GM21528 (cell line): ENCODE data around the gene RTN4.

Source experiments
- ATAC-seq: cut with Tn5 transposase; IDR thresholded peaks from one replicate; pipeline ENCODE4 v1.9.1; 2021; ENCODE audit warnings: mild to moderate bottlenecking, moderate library complexity; ENCODE audit not compliant: unreplicated experiment, low FRiP score

The RTN4 gene

GRCh38 chr2:55043841-55044240, 6.4 kb downstream of the RTN4 start:
- no peak for ATAC-seq

GRCh38 chr2:55038428-55038827, 11.8 kb downstream of the RTN4 start:
- ATAC-seq: no peak

- ATAC-seq: no peak
Measured at GRCh38 chr2:55035716-55036115, 14.5 kb downstream of the RTN4 start.

DNA sequence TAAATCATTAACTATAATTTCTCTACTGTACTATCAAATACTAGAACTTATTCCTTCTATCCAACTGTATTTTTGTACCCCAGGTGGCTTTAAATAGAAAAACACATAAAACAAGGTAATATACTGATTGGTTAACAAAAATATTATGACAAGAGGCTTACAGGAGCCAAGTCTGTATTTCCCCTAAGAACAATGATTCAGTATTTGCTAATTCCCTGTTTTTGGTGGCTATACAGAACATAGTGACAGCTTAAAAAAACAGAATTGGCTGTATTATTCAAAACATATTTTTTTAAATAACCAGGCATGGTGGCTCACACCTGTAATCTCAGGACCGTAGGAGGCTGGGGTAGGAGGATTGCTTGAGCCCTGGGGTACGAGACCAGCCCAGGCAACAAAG, 16.3 kb downstream of the RTN4 start:
- no peak for ATAC-seq

- ATAC-seq: peak; percentile 94
Measured at GRCh38 chr2:55033076-55033742, 17.0 kb downstream of the RTN4 start.

DNA sequence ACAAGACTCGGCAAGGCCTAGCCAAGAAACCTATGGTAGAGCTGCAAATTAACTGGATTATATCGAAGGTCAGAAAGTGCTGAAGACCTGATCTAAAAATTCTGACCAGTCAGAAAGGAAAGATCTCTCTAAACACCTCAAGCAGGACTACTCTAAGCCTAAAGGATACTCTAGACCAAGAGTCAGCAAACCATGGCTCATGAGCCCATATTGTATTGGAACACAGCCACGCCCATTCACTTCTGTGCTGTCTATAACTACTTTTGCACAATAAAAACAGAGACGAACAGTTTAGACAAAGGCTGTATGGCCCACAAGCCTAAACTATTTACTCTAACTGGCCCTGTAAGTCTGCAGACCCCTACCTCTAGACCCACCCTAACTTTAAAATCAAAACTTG, 18.7 kb downstream of the RTN4 start:
- no peak for ATAC-seq

GRCh38 chr2:55030766-55031165, 19.5 kb downstream of the RTN4 start:
- no peak for ATAC-seq

GRCh38 chr2:55029098-55029497, 21.2 kb downstream of the RTN4 start:
- ATAC-seq: no peak

GRCh38 chr2:55027226-55027625, 23.0 kb downstream of the RTN4 start:
- ATAC-seq: no peak

DNA sequence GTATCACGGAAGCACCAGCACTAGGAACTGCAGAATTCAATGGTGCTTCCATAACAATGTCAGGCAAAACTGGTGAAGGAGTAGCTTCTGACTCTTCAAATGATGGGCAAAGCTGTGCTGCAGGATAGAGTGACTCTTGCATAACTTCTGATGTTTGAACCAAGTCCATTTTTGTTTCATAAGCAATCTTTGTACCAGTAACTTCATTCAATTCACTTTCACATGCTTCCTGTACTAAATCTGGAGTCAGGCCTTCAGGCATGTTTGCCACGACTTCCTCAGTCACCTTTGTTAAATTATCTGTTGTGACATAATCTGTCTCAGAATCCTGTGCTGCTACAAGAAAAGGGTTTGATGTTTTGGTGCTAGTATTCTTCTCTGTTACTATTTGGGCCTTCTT, 24.0 kb downstream of the RTN4 start:
- ATAC-seq: no peak

GRCh38 chr2:55025627-55026026, 24.6 kb downstream of the RTN4 start:
- ATAC-seq: peak; percentile 14

GRCh38 chr2:55025082-55025481, 25.2 kb downstream of the RTN4 start:
- peak; percentile 54 for ATAC-seq

DNA sequence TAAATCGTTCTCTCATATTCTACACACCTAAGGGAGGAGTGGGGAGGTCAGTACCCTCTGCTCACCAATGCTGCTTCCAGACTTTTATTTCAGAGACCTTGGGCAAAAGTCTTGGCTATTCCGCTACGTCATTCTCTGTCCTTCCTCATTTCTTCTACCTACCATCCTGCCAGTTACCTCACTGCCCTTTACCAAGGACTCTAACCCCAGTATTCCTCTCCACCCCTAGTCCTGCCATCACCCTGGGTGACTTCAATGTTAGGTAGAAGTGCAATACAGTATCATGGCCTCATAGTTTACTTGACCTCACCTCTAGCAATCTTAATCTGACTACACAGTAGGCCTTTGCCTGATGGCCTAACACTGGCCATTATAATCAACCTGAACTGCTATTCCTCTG, 27.8 kb downstream of the RTN4 start:
- no peak for ATAC-seq

GRCh38 chr2:55019526-55020258, 30.6 kb downstream of the RTN4 start:
- no peak for ATAC-seq

DNA sequence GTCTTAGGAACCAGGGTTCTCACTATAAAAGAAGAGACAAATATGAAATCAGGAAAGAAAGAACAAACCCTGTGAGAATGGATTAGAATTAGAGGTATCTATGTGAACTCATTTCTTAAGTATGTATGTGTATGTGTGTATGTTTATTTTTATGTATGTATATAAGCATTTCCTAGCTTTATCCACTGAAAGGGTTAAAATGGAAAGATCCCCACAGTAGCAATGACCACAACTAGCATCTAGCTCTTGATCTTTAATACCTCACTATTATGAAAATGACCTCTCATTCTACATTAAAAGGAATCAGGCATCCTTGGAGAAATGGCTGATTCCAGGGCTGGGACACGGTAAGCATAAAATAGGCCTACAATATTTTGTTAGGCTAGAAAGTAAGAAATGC, 31.6 kb downstream of the RTN4 start:
- ATAC-seq: no peak

GRCh38 chr2:55017880-55018279, 32.4 kb downstream of the RTN4 start:
- ATAC-seq: no peak

DNA sequence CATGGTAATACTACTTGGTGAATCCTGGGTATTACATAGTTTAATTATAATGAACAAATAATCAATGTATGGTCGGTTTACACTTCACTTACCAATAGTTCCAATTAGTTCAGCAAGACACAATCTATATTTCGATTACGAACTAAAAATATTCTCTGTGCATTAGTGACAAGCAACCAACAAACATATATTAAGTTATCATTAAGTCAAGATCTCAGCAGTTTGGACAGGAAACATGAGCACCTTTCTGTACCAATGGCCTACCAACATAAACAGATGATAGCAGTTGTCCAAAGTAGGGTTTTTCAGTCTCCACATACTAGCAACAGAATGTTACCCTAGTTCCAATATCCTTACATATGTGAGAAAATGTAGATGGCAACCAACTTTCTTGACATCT, 32.8 kb downstream of the RTN4 start:
- no peak for ATAC-seq

DNA sequence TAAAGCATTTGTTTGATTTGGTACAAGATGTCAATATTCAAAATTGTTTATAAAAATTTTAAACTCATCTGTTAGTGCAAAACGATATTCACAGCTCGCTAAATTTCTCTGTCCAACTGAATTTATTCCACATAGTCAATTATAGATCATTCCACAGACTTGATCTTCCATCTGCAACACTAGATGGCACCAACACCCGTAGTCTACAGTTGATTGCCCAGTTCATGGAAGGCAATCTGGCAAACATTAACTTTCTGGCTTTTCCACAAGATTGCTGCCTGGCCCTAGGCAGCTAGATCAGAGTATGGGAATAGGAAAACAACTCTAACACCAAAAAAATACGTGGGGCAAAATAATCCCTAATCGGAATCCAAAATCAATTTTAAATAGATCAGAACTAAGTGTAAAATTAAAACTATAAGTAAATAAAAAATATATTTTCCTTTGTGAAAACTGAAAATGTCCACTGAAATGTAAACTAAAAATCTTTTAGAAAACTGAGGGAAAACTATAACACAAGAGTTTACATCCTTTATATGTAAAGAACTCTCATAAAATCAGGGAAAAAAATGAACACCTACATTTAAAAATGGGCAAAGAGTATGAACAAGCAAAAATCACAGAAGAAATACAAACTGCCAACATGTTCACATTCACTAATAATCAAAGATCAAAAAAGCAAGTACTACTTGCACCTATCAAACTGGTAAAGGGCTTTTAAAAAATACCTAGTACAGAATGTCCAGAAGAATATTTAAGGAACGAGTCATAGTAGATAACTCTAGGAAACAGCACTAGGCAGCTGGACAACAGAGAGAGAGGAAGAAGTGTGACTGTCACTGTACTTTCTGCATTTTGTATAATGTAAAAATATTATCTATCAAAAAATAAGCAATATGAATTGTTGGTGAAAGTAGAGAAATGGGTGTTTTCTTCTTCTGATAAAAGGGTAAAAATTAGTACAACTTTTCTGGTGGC, 35.0 kb downstream of the RTN4 start:
- ATAC-seq: no peak

- no peak for ATAC-seq
Measured at GRCh38 chr2:55013936-55014335, 36.3 kb downstream of the RTN4 start.

GRCh38 chr2:55012672-55013484, 37.4 kb downstream of the RTN4 start:
- no peak for ATAC-seq
